ENCODE results near the gene C1orf35. TPM values are rescaled to one million over a fixed set of nuclear protein-coding genes. Genes with fewer than 3 reads are reported as not detected.

The C1orf35 gene
- total and polyA plus RNA-seq, 2 of the 8 experiments (the other 6 are each of a cell fraction or from before 2014, with no cell fraction given) = 18.6 to 19.9 TPM

- no peak for FAIRE-seq
- Histone ChIP-seq H3K27me3 (replicated peaks in 1 of 4; ENCODE audit: control insufficient read depth in 3 of 4, extremely low read depth in 1 of 4, insufficient read depth in 3 of 4, low read length in 3 of 4) (peaks cover 0 to 6% (median 5%) of the 10 kb centered on the region in 4 experiments; a peak in 2 of 7 replicates), H2BK12ac (ENCODE audit: low read depth, low read length) (no peak overlapping the region), H3K23me2 (ENCODE audit: low read depth, low read length) (peaks cover 8% of the 10 kb centered on the region; the same call in 1 of the 2 replicates), H4K91ac (replicated peaks; ENCODE audit: insufficient read length, low read length) (no peak overlapping the region), H3K27ac (ENCODE audit: low read depth, low read length) (no peak overlapping the region), H4K5ac (ENCODE audit: insufficient read length, low read depth, low read length) (no peak overlapping the region), H2AFZ (ENCODE audit: low read length) (no peak overlapping the region), H3K4me3 (ENCODE audit: extremely low read depth in 1 of 4, insufficient read depth in 2 of 4, low read depth in 3 of 4, low read length in 4 of 4) (no peak overlapping the region), H3K9me3 (ENCODE audit: insufficient read depth in 2 of 2, low read depth in 1 of 2, low read length in 1 of 2) (peaks cover 5 to 6% of the 10 kb centered on the region in 2 experiments; a peak in 1 of 4 replicates), H3K18ac (ENCODE audit: extremely low read depth, low read length) (no peak overlapping the region), H4K8ac (ENCODE audit: extremely low read depth, insufficient read depth, low read length) (no peak overlapping the region), H3K4me2 (ENCODE audit: insufficient read depth in 1 of 2, low read depth in 2 of 2, low read length in 2 of 2) (no peak overlapping the region), H4K20me1 (replicated peaks in 1 of 2; ENCODE audit: control insufficient read depth in 1 of 2, insufficient read depth in 2 of 2, low read length in 2 of 2) (peaks cover 0 to 5% of the 10 kb centered on the region in 2 experiments), H3K79me1 (ENCODE audit: low read depth, low read length) (peaks cover 12% of the 10 kb centered on the region; the same call in 1 of the 2 replicates), H3K36me3 (ENCODE audit: control insufficient read depth in 2 of 4, insufficient read depth in 4 of 4, low read length in 3 of 4) (peaks cover 0 to 6% (median 0%) of the 10 kb centered on the region in 4 experiments; a peak in 1 of 8 replicates), H2BK15ac (ENCODE audit: low read length) (no peak overlapping the region), H2AK5ac (ENCODE audit: low read depth, low read length) (no peak overlapping the region), H3K14ac (ENCODE audit: insufficient read length) (no peak overlapping the region), H2BK20ac (ENCODE audit: low read length) (no peak overlapping the region), H2BK5ac (ENCODE audit: low read depth, low read length) (no peak overlapping the region), H3K4me1 (replicated peaks in 1 of 4; ENCODE audit: control insufficient read depth in 3 of 4, insufficient read depth in 4 of 4, low read length in 3 of 4) (peaks cover 0 to 7% (median under 1%) of the 10 kb centered on the region in 4 experiments; a peak in 5 of 7 replicates), H3K56ac (replicated peaks; ENCODE audit: insufficient read length, low read depth, low read length) (no peak overlapping the region), H3K4ac (replicated peaks; ENCODE audit: insufficient read length, low read depth, low read length) (no peak overlapping the region), H3K79me2 (ENCODE audit: control insufficient read depth in 1 of 2, insufficient read depth in 2 of 2, low read length in 2 of 2) (peaks cover 3 to 8% of the 10 kb centered on the region in 2 experiments; a peak in 2 of 4 replicates), H2BK120ac (replicated peaks; ENCODE audit: low read depth, low read length) (no peak overlapping the region), H3K9ac (replicated peaks in 1 of 4; ENCODE audit: extremely low read depth in 1 of 4, low read depth in 3 of 4, low read length in 3 of 4) (no peak overlapping the region), H3K23ac (ENCODE audit: insufficient read length) (no peak overlapping the region)
- ChIA-PET POLR2A (ENCODE audit: partially characterized antibody) (no interaction called here), CTCF (ENCODE audit: partially characterized antibody) (no interaction called here)
- WGBS, 2 experiments (ENCODE audit: extremely low coverage in 1 of 2, insufficient coverage in 1 of 2, insufficient read length in 1 of 2, insufficient replicate concordance in 2 of 2, low coverage in 1 of 2, low lambda C conversion rate in 2 of 2, missing lambda C conversion rate in 1 of 2) = 93% methylated on average over 7 of the region's 7 CpGs; no CpG with 5 or more reads in 1 of the 2 experiments
- DNase-seq (ENCODE audit: low read depth in 1 of 2, low spot score in 2 of 2) = no peak
- no peak for TF ChIP-seq RFX5 (IDR thresholded peaks at IDR 0.05; ENCODE audit: borderline replicate concordance, low read depth, low read length)
- no peak for TF ChIP-seq POLR2AphosphoS5 (IDR thresholded peaks at IDR 0.05; ENCODE audit: low read depth, low read length)
- no peak for TF ChIP-seq CBX8 (IDR thresholded peaks at IDR 0.05; ENCODE audit: borderline replicate concordance, low read depth, low read length)
- no peak for TF ChIP-seq GTF2F1 (IDR thresholded peaks at IDR 0.05; ENCODE audit: borderline replicate concordance, low read depth, low read length)
- no peak for TF ChIP-seq SIX5 (IDR thresholded peaks at IDR 0.05; ENCODE audit: low read depth, low read length)
- no peak for TF ChIP-seq KDM1A (IDR thresholded peaks at IDR 0.05; ENCODE audit: borderline replicate concordance, low read length)
- no peak for TF ChIP-seq SIN3A (conservative IDR thresholded peaks at IDR 0.05 in 1 of 2, IDR thresholded peaks at IDR 0.05 in 1 of 2; ENCODE audit: low read depth in 1 of 2, low read length in 2 of 2)
- TF ChIP-seq ATF2 (IDR thresholded peaks at IDR 0.05; ENCODE audit: low read length) = no peak
- no peak for TF ChIP-seq TAF7 (optimal IDR thresholded peaks at IDR 0.05; ENCODE audit: borderline replicate concordance, low read depth, low read length)
- TF ChIP-seq BCL11A (IDR thresholded peaks at IDR 0.05; ENCODE audit: low read depth in 2 of 2, low read length in 2 of 2) = no peak
- no peak for TF ChIP-seq EP300 (IDR thresholded peaks at IDR 0.05; ENCODE audit: borderline replicate concordance in 1 of 2, low read depth in 2 of 2, low read length in 2 of 2)
- no peak for TF ChIP-seq SP2 (IDR thresholded peaks at IDR 0.05; ENCODE audit: low read length)
Observed at GRCh38 chr1:228112167-228112566, 9.0 kb upstream of the C1orf35 start.
